HG02870 (cell line): Measurements from ENCODE around the gene RXRA.

Experiments
- ATAC-seq: cut with Tn5 transposase; IDR thresholded peaks from one replicate; pipeline ENCODE4 v1.9.1; 2021; ENCODE audit warnings: mild to moderate bottlenecking, moderate library complexity; ENCODE audit not compliant: unreplicated experiment

The RXRA gene

GRCh38 chr9:134365115-134365596 is 38.9 kb downstream of the RXRA start:
- ATAC-seq: no peak

DNA sequence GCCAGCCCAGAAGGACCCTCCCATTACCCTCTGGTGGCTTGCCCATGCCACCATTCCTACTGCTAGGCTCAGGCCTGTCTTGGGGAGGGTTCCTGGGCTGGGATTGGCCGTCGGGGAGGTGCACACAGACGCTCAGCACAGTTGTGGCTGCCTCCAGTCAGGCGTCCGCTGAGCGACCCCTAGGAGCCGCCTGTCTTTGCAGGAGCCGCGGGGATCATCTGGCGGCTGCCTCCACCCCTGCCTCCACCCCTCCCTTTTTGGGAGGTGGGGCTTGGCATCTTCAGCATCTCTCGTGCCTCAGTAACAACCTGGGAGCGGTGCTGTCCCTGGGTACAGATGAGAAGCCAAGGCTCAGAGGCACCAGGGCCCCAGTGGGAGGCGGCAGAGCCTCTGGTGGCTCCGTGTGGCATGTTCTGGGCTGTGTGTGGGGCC is 39.6 kb downstream of the RXRA start:
- ATAC-seq: no peak

GRCh38 chr9:134366223-134367031 is 40.2 kb downstream of the RXRA start:
- ATAC-seq: no peak

- no peak for ATAC-seq
Measured at GRCh38 chr9:134367061-134367460, 40.8 kb downstream of the RXRA start.

DNA sequence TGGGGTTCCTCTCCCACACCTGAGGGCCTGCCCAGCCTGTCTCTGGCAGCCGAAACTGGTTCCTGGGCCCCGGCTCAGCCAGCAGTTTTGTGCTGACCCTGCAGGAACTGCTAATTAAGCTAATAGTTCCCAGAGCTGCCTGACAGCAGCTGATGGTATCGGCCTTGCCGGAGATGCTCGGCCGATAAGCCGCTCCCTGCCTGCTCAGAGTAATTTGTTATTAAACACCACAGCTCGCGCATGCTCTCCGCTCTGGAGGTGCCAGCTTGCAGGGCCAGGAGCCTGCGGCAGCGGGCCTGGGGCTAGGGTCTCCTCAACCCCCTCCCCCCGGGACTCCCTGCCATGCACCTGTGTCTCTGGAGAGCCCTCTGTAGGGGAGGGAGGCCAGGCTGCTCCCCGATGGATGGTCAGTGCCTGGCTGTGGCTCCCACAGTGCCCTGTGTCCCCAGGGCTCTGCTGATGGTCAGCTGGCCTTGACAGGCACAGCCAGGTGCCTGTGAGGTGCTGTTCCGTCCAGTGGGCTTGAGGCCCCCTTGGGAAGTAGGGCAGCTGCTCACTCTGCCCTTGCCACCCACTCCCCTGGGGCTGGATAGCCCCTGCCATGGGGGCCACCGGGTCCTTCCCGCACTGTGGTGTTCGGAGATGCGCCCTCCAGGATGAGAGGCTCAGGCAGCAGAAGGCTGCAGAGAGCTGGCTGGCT is 41.7 kb downstream of the RXRA start:
- no peak for ATAC-seq

- no peak for ATAC-seq
Measured at GRCh38 chr9:134368571-134368970, 42.3 kb downstream of the RXRA start.

GRCh38 chr9:134369416-134370212 is 43.4 kb downstream of the RXRA start:
- ATAC-seq: no peak

- no peak for ATAC-seq
Measured at GRCh38 chr9:134370213-134370492, 43.9 kb downstream of the RXRA start.

- no peak for ATAC-seq
Measured at GRCh38 chr9:134370638-134371037, 44.4 kb downstream of the RXRA start.

DNA sequence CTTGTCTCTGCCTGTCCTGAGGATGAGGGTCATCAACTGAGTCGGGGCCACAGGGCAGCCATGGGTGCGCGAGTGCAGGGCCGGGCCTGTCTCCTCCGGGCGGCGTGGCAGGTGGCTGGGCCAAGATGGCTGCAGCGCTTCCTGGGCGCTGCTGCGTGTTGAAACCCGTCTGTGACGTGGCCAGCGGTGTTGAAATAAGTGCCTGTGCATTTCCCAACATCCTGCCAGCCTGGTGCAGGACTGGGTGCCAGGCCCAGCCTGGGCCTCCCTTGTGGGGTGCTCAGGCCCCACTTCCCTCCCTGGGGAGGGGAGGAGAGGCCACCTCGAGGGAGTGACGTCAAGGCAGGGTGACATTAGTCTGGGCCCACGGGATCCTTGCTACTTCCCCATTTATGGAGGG is 45.5 kb downstream of the RXRA start:
- no peak for ATAC-seq

DNA sequence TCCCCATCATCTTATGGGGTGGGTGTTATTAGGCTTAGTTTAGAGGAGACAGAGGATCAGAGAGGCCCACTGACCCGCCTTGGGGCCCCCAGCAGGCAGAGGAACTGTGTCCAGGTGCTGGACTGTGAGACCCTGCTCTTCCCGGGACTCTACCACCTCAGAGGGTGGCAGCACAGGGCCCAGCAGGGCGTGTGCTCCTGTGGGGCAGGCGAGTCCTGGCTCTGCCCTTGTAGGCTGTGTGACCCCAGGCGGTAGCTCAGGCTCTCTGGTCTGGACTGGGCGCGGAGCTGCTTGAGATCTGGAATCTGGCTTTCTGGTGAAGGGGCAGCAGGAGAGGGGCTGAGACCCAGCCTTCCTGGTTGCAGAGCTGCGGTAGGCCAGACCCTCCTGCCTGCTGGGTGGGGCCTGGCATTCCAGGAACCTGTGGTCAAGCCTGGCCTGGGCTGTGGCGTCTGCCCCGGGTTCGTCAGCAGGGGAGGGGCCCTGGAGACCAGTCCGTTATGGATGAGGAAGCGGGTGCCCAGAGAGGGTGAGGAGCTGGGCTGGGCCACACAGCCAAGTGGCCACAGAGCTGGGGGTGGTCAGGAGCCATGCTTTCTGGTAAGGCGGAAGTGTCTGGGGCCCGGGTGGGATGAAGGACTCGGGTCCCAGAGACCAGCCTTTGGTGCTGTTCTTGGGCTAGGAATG is 46.5 kb downstream of the RXRA start:
- no peak for ATAC-seq

DNA sequence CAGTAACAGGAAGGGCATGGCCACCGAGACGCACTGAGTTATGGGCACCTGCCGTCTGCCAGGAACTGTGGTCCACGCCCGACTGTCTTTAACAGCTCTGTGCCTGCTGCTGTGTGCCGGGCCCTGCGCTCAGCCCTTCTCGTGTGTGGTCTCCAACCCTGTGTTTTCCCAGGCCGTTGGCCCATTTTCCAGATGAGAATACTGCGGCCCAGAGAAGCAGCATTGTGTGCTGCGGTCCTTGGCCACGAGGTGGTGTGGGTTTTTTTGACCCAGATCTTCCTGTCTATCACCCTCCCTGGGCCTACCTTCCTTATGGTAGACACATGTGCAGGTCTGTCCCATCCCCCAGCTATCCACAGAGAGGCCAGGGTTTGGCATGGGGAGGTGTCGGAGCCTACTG is 47.0 kb downstream of the RXRA start:
- ATAC-seq: no peak

- no peak for ATAC-seq
Measured at GRCh38 chr9:134373953-134374300, 47.7 kb downstream of the RXRA start.

- no peak for ATAC-seq
Measured at GRCh38 chr9:134374301-134375010, 48.2 kb downstream of the RXRA start.

- no peak for ATAC-seq
Measured at GRCh38 chr9:134375011-134375390, 48.7 kb downstream of the RXRA start.

DNA sequence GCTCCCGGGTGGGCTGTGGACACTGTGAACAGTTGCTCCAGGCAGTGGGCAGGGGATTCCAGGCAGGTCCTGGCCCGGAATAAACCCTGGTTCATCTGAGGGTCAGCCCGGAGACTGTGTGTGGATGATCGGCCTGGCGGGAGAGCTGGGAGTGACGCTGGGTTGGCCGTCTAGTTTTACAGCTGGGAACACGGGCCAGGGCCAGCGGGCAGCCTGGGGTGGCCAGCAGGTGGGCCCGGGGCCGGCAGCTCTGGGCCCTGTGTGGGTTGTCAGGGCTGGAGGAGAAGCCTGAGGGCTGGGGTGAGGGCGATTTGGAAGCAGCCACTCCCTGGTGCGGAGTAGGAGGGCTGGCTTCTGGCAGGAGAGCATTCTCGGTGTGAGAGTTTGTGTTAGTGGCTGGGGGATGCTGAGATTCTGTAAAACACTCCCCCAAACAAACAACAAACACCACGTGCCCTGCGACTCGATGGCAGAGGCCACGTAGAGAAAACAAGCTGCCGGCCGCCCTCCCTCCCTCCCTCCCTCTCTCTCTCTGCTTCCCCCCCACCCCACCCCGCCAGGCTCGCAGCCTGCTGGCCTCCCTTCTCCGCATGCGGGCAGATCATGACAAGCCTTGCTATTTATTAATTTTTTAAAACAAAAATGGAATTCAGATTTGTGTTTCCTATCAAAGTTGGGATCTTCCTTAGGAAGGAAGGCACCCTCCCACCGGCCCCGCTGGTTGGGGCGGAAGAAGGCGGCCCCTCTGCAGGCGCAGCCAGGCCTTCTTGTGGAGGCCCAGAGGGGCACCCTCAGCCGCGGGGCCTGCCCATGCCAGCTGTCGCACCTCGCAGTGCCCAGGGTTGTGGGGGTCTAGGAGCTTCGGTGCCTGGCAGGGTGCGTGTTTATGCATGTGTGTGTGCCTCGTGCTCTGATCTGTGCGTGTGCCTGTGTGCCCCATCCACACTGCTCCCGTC is 49.5 kb downstream of the RXRA start:
- ATAC-seq: no peak

DNA sequence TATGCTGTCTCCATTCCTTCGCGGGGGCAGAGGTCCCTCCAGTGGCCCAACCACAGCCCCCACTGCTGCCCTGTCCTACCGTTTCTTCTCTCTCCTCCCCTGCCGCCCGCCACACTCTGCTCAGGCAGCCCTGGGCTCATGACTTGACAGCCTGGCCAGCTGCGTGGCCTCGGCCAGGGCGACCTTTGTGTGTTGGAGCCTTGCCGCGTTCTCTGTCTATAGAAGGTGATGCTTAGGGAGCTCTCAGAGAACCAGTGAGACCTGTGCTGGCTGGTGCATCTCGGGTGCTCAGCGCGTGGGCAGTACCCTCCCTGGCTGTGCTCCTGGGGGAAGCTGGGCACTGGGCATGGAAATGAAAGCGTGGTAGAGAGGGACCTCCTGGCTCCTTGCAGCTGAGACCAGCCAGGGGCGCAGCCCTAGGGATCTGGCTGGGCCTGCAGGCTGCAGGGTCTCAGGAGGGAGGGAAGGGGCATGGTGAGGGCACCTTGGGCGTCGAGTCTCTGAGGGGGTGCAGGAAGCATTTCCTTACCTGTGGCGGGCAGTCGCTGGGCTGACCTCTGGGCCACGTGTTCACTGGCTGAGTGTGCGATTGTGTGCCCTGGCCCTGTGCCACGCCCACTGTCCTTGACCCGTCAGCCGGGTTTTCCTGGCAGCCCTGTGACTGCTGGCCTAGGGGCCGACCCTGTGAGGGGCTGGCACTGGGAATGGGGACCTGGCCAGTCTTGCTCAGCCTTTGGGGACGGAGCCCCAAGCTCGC is 50.3 kb downstream of the RXRA start:
- no peak for ATAC-seq

- ATAC-seq: no peak
Measured at GRCh38 chr9:134377143-134377484, 50.9 kb downstream of the RXRA start.

DNA sequence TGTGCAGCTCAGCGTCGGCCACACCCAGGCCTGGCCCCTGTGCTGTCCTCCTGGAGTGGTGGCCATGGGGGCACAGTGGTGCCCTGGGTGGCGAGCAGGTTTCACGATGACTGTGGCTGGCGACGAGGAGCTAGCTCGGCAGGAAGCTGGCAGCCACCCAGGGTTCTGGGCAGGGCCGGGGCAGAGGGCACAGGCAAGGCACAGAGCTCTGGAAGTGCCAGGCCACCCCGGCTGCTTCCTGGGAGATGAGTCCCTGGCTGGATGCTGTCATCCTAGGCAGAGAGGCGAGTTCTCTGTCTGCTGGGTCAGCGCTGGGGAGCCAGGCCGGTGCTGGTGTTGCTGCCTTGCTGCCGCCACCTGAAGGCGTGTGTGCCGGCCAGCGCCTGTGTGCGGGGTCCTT is 51.7 kb downstream of the RXRA start:
- no peak for ATAC-seq
